GM12872 (cell line): Measurements from ENCODE around the gene FBXO21.

ENCODE experiments used
- TF ChIP-seq, protein P1 (sequence below): IDR thresholded peaks from 3 replicates; pipeline ENCODE4 v1.5.1; 2011; ENCODE audit warnings: low read depth, mild to moderate bottlenecking, low read length, moderate library complexity; ENCODE audit not compliant: insufficient read depth

Gene FBXO21

DNA sequence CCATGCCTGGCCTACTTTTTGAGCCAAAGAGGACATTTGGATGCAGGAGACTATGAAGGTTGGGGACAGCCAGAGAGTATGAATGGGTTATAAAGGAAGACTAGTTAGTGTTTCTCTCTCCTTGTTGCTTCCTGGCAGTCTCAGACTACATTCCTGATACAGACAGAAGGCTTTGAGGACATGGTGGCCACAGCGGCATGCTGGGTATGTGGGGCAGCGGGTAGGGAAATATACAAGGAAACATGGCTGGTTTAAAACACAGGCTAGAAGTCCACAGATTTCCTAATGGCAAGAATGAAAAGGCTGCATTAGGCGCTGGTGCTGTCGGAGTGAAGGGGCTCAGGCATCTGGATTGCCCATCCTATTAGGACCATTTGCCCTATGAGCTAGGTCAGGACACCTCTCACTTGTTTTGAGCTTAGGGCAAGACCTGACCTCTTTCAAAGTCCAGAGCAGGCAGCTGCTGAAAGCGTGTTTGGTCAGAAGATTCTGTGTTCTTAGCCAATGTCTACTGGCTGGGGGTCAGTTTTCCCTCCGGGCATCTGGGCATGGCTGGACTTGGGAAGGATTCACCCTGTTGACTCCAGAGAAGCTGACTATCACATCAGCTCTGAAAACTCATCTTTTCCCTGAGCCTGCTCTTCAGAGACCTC, 20.1 kb upstream of the FBXO21 start:
- TF ChIP-seq, protein P1, sequence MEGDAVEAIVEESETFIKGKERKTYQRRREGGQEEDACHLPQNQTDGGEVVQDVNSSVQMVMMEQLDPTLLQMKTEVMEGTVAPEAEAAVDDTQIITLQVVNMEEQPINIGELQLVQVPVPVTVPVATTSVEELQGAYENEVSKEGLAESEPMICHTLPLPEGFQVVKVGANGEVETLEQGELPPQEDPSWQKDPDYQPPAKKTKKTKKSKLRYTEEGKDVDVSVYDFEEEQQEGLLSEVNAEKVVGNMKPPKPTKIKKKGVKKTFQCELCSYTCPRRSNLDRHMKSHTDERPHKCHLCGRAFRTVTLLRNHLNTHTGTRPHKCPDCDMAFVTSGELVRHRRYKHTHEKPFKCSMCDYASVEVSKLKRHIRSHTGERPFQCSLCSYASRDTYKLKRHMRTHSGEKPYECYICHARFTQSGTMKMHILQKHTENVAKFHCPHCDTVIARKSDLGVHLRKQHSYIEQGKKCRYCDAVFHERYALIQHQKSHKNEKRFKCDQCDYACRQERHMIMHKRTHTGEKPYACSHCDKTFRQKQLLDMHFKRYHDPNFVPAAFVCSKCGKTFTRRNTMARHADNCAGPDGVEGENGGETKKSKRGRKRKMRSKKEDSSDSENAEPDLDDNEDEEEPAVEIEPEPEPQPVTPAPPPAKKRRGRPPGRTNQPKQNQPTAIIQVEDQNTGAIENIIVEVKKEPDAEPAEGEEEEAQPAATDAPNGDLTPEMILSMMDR = no peak

DNA sequence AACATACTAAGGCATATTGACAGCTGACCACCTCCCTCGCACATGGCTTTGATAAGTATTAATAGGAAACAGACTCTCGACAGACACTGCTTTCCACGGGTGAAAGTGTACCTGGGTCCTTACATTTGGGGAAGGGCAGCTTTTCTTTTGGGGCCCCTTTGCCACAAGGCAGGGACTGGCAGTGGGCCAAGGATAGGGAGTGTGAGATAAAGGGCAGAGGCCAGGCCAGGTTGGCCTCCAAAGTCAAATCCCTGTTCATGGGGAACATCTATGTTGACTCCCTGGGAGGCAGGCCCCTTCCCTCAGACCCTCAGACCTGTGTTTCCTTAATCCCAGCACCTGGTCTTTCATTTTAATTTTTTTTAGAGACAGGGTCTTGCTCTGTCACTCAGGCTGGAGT, 19.4 kb upstream of the FBXO21 start:
- TF ChIP-seq, protein P1 = no peak

GRCh38 chr12:117208811-117209455, 18.7 kb upstream of the FBXO21 start:
- TF ChIP-seq, protein P1 = no peak

- TF ChIP-seq, protein P1 = no peak
Measured at GRCh38 chr12:117208206-117208605, 17.9 kb upstream of the FBXO21 start.

- TF ChIP-seq, protein P1 = no peak
Measured at GRCh38 chr12:117207675-117208074, 17.4 kb upstream of the FBXO21 start.

GRCh38 chr12:117202556-117202955, 12.3 kb upstream of the FBXO21 start:
- TF ChIP-seq, protein P1 = no peak

DNA sequence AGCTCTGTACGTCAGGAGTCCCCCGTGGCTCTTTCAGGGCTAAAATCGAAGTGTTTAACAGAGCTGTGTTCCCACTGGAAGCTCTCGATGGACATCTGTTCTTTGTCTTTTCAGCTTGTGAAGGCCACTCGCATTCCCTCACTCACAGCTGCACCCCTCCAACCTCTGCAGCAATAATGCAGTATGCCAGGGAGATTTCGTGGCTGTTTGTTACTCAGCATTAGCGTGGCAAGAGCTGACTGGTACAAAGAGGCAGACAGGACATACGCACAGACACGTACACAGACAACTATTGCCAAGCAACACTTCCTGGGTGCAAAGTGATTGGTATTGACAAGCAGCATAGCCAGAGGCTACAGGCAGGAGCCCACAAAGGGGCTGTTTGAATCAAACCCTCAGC, 11.8 kb upstream of the FBXO21 start:
- TF ChIP-seq, protein P1 = no peak
